ENCODE data around the gene MCF2L. TPM values are rescaled to one million over a fixed set of nuclear protein-coding genes. Genes with fewer than 3 reads are reported as not detected.

The MCF2L gene
- total RNA-seq, 4 donors from 2014 or later = 25.0 to 103 (median 61.0) TPM

GRCh38 chr13:112973577-112973951 lies 4.5 kb downstream of the MCF2L start:
- no peak for TF ChIP-seq POLR2A (IDR thresholded peaks at IDR 0.05)
- no peak overlapping the region for H3K27ac ChIP-seq
- H3K27me3 ChIP-seq = peaks cover 0 to 5% of the 10 kb centered on the region in 2 donors
- H3K4me1 ChIP-seq = peaks cover 0 to 7% of the 10 kb centered on the region in 2 donors
- no peak for DNase-seq
- H3K4me3 ChIP-seq = no peak overlapping the region
- H3K9me3 ChIP-seq = no peaks in the 10 kb centered on the region
- H3K36me3 ChIP-seq = no peaks in the 10 kb centered on the region
- intact Hi-C loops (cut with DNase I; ENCODE audit: low total_unique reads) = no loop called here

- Histone ChIP-seq H3K4me1 (peaks cover 0 to 1% of the 10 kb centered on the region in 2 donors), H3K27me3 (peaks cover 0 to 5% of the 10 kb centered on the region in 2 donors), H3K27ac (no peak overlapping the region), H3K36me3 (no peaks in the 10 kb centered on the region), H3K9me3 (no peaks in the 10 kb centered on the region), H3K4me3 (no peak overlapping the region)
- no peak for DNase-seq
- intact Hi-C loops (cut with DNase I; ENCODE audit: low total_unique reads) = no loop called here
- TF ChIP-seq CTCF (IDR thresholded peaks at IDR 0.05) (no peak), POLR2A (IDR thresholded peaks at IDR 0.05) (no peak)
Measured at GRCh38 chr13:112974125-112974524, 5.1 kb downstream of the MCF2L start.

GRCh38 chr13:112974671-112975070 lies 5.7 kb downstream of the MCF2L start:
- intact Hi-C loops (cut with DNase I; ENCODE audit: low total_unique reads) = no loop called here

GRCh38 chr13:112975401-112975939 lies 6.5 kb downstream of the MCF2L start:
- H3K9me3 ChIP-seq = no peaks in the 10 kb centered on the region
- H3K27me3 ChIP-seq = peaks cover 0 to 2% of the 10 kb centered on the region in 2 donors
- TF ChIP-seq POLR2A (IDR thresholded peaks at IDR 0.05) = no peak
- H3K4me1 ChIP-seq = no peaks in the 10 kb centered on the region
- no peak overlapping the region for H3K4me3 ChIP-seq
- no peak for DNase-seq
- H3K27ac ChIP-seq = no peak overlapping the region
- H3K36me3 ChIP-seq = no peaks in the 10 kb centered on the region
- intact Hi-C loops (cut with DNase I; ENCODE audit: low total_unique reads) = no loop called here

More at GRCh38 chr13:112974671-112975070, 5.7 kb downstream of the MCF2L start:
- peaks cover 0 to 5% of the 10 kb centered on the region in 2 donors for H3K27me3 ChIP-seq
- no peak for DNase-seq
- H3K27ac ChIP-seq = no peak overlapping the region
- no peaks in the 10 kb centered on the region for H3K4me1 ChIP-seq
- H3K36me3 ChIP-seq = no peaks in the 10 kb centered on the region
- H3K4me3 ChIP-seq = no peak overlapping the region
- no peaks in the 10 kb centered on the region for H3K9me3 ChIP-seq
- TF ChIP-seq POLR2A (IDR thresholded peaks at IDR 0.05) (no peak), CTCF (IDR thresholded peaks at IDR 0.05) (no peak)

- no peaks in the 10 kb centered on the region for H3K36me3 ChIP-seq
- no peaks in the 10 kb centered on the region for H3K27me3 ChIP-seq
- no peaks in the 10 kb centered on the region for H3K9me3 ChIP-seq
- no peaks in the 10 kb centered on the region for H3K4me1 ChIP-seq
- no peak overlapping the region for H3K27ac ChIP-seq
- TF ChIP-seq CTCF (IDR thresholded peaks at IDR 0.05) = no peak
- intact Hi-C loops (cut with DNase I; ENCODE audit: low total_unique reads) = no loop called here
- H3K4me3 ChIP-seq = no peak overlapping the region
- DNase-seq = no peak
Measured at GRCh38 chr13:112976526-112976925, 7.5 kb downstream of the MCF2L start.

- Histone ChIP-seq H3K9me3 (no peaks in the 10 kb centered on the region), H3K4me1 (no peaks in the 10 kb centered on the region), H3K27ac (peak overlapping the region in 1 of 2 donors; percentile 33), H3K4me3 (no peak overlapping the region), H3K36me3 (no peaks in the 10 kb centered on the region), H3K27me3 (no peaks in the 10 kb centered on the region)
- intact Hi-C loops (cut with DNase I; ENCODE audit: low total_unique reads) = no loop called here
- no peak for DNase-seq
- TF ChIP-seq CTCF (IDR thresholded peaks at IDR 0.05) (no peak), POLR2A (IDR thresholded peaks at IDR 0.05) (no peak)
Measured at GRCh38 chr13:112977091-112977490, 8.1 kb downstream of the MCF2L start.
